GM20000 (cell line): ENCODE measurements around the gene RIC8A.
"Not testable (repeated sequence)": the region's sequence is repeated elsewhere in the genome, so short reads cannot be mapped to it uniquely, and the experiment has no call there.

ENCODE experiments used
- DNase-seq: peaks from one replicate; pipeline ENCODE4 v3.0.0; 2012; ENCODE audit warnings: low spot score
- TF ChIP-seq, protein P1 (sequence below): IDR thresholded peaks from 2 replicates; pipeline ENCODE4 v1.5.1; 2012; ENCODE audit warnings: mild to moderate bottlenecking, control low read depth; ENCODE audit errors: extremely low read depth, missing control alignments

The RIC8A gene

GRCh38 chr11:218815-219593 lies 11.5 kb downstream of the RIC8A start:
- no peak for DNase-seq
- TF ChIP-seq, protein P1, sequence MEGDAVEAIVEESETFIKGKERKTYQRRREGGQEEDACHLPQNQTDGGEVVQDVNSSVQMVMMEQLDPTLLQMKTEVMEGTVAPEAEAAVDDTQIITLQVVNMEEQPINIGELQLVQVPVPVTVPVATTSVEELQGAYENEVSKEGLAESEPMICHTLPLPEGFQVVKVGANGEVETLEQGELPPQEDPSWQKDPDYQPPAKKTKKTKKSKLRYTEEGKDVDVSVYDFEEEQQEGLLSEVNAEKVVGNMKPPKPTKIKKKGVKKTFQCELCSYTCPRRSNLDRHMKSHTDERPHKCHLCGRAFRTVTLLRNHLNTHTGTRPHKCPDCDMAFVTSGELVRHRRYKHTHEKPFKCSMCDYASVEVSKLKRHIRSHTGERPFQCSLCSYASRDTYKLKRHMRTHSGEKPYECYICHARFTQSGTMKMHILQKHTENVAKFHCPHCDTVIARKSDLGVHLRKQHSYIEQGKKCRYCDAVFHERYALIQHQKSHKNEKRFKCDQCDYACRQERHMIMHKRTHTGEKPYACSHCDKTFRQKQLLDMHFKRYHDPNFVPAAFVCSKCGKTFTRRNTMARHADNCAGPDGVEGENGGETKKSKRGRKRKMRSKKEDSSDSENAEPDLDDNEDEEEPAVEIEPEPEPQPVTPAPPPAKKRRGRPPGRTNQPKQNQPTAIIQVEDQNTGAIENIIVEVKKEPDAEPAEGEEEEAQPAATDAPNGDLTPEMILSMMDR, result no peak

GRCh38 chr11:220641-221215 lies 13.2 kb downstream of the RIC8A start:
- DNase-seq, result not testable (repeated sequence)

- TF ChIP-seq, protein P1, result no peak
- no peak for DNase-seq
Measured at GRCh38 chr11:221539-221938, 14.0 kb downstream of the RIC8A start.

DNA sequence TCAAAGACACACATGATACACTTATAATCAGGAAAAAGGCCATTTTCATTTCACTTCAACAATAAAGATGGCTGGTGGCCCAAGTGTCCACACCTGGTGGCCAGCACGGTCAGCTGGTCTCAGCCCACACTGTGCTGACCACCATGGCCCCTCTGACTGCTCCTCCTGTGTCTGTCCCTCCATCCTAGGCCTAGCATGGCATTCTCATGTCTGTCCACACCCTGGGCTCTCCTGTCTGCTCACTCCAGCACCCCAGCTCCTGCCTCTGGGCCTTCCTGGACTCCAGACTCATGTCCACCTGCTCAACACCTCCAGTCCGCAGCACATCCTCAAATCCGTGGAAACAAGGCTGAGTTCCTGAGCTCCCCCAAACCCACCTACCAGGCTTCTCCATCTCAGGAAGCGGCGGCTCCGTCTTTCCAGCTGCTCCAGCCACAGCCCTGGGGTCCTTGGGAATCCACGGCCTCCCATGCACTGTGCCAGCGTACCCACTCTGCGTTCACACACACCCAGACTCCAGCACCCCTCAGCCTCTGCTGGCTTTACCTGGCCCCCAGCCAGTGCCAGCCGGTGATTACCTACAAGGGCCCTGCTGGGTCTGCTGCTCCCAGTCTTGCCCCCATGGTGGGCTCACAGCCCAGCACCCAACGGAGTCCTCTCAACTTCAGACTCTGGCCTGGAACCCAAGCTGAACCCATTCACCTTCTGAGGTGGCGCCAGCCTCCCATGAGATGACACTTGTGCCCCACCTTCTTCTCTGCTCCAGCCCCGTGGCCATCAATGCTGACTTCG lies 14.7 kb downstream of the RIC8A start:
- no peak for DNase-seq
- TF ChIP-seq, protein P1, result no peak

DNA sequence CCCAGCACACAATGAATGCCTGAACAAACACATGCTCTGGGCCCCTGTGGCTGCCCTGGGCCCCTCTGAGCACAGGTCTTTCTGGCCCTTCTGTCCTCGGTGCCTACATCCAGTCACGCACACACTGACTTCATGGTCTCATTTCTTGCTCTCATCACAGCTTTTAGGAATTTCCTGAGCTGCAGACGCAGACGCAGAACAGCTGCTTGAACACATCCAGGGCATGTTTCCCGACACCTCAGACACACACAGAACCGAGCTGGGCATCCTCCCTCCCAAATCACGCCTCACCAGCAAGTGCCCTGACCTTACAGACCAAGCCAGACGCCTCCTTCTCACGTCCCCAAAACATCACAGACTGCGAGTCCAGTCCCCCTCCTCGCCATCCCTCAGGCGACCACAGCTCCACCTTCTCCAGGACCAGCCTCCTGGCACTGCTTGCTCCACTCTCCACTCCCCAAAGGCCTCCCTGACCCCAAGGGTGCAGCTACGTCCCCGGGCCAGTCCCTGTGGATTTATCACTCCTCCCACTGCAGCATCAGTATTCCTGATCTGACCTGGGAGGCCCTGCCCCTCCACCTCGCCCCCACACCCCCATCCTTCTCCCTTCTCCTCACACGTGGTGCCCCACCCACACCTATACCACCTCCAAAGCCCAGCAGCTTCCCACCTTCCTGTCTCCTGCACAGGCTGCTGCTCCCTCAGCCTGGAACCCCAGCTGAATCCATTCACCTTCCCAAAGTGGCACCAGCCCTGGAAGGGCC lies 15.7 kb downstream of the RIC8A start:
- no peak for DNase-seq
- TF ChIP-seq, protein P1, result no peak

GRCh38 chr11:223884-224283 lies 16.4 kb downstream of the RIC8A start:
- TF ChIP-seq, protein P1, result no peak
- DNase-seq, result no peak

- no peak for DNase-seq
- TF ChIP-seq, protein P1, result no peak
Measured at GRCh38 chr11:224424-224823, 16.9 kb downstream of the RIC8A start.
